Measurements from ENCODE around the gene CTBP2.

The CTBP2 gene

GRCh38 chr10:125079091-125079600 lies 81.2 kb downstream of the CTBP2 start:
- Histone ChIP-seq H2BK12ac (ENCODE audit: low read length) (no peak overlapping the region), H2BK15ac (ENCODE audit: low read length) (no peak overlapping the region), H3K79me1 (ENCODE audit: low read depth, low read length) (peaks cover 11% of the 10 kb centered on the region), H4K91ac (ENCODE audit: low read depth, low read length, poor library complexity) (no peak overlapping the region), H2BK5ac (ENCODE audit: low read length) (no peak overlapping the region), H2AFZ (ENCODE audit: low read length) (no peak overlapping the region), H3K23ac (ENCODE audit: low read depth, low read length, poor library complexity) (no peak overlapping the region), H3K18ac (ENCODE audit: low read length) (no peak overlapping the region), H3K4me1 (ENCODE audit: control insufficient read depth in 2 of 2, insufficient read depth in 1 of 2, low read depth in 1 of 2, low read length in 2 of 2) (peaks cover 2% of the 10 kb centered on the region in 2 donors), H3K4ac (ENCODE audit: low read length) (no peak overlapping the region), H2BK120ac (ENCODE audit: low read depth, low read length) (no peak overlapping the region), H2AK5ac (ENCODE audit: low read depth, low read length) (no peak overlapping the region), H3K9ac (ENCODE audit: low read depth, low read length, poor library complexity) (no peak overlapping the region), H3K4me3 (ENCODE audit: low read length in 2 of 2) (no peak overlapping the region), H3K9me3 (replicated peaks in 1 of 2; ENCODE audit: control insufficient read depth in 2 of 2, insufficient read depth in 1 of 2, low read depth in 1 of 2, low read length in 2 of 2) (no peaks in the 10 kb centered on the region), H3K4me2 (ENCODE audit: insufficient read depth, low read length, poor library complexity, severe bottlenecking) (no peak overlapping the region), H3K27me3 (ENCODE audit: control insufficient read depth in 3 of 3, insufficient read depth in 3 of 3, low read depth in 1 of 3, low read length in 3 of 3) (no peaks in the 10 kb centered on the region), H3K27ac (replicated peaks; ENCODE audit: low read length) (no peak overlapping the region), H4K8ac (ENCODE audit: low read depth, low read length) (no peak overlapping the region), H3K14ac (ENCODE audit: low read length) (no peak overlapping the region), H3K36me3 (replicated peaks in 1 of 2; ENCODE audit: control insufficient read depth in 2 of 2, insufficient read depth in 2 of 2, low read length in 2 of 2) (peaks cover 8 to 82% of the 10 kb centered on the region in 2 donors)
- WGBS, 2 donors (ENCODE audit: extremely low coverage in 2 of 2, insufficient read length in 2 of 2, insufficient replicate concordance in 1 of 2): no CpG with 5 or more reads among the region's 14 CpGs
- no peak for DNase-seq (ENCODE audit: low spot score)

DNA sequence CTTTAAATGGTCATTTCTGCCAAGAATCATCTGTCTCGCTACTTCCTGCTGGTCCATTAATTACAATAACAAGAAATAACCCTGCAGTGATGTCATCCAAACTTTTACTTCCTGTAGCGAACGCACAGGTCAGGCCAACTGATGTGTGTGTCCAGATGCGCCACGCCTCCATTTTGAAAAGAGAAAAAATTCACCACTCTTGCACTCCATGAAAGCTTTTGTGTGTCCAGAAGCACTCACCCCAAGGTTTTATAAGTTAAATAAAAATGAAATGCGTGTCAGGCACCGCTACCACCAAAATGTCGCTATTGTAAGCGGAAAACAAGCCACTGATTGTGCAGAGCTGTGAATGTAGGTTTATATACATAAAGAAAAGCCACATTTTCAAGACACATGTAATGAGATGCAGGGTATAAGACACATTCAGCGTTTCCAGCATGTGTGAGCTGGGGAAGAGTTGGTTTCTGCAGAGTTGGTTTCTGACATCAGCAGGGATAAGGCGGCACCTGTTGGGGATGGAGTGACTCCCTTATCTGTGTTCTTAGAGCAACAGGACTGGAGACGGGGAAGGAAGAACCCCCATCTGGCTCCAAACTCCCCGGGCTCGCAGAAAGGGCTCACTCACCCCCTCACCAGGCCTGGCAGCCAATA lies 83.3 kb downstream of the CTBP2 start:
- Histone ChIP-seq H3K27ac (replicated peaks; ENCODE audit: low read length) (no peak overlapping the region), H4K8ac (ENCODE audit: low read depth, low read length) (no peak overlapping the region), H3K14ac (ENCODE audit: low read length) (no peak overlapping the region), H2BK5ac (ENCODE audit: low read length) (no peak overlapping the region), H2AK5ac (ENCODE audit: low read depth, low read length) (no peak overlapping the region), H3K9ac (ENCODE audit: low read depth, low read length, poor library complexity) (no peak overlapping the region), H3K18ac (ENCODE audit: low read length) (no peak overlapping the region), H3K4me3 (ENCODE audit: low read length in 2 of 2) (no peak overlapping the region), H4K91ac (ENCODE audit: low read depth, low read length, poor library complexity) (no peak overlapping the region), H3K23ac (ENCODE audit: low read depth, low read length, poor library complexity) (no peak overlapping the region), H3K79me1 (ENCODE audit: low read depth, low read length) (peaks cover 15% of the 10 kb centered on the region), H3K36me3 (replicated peaks in 1 of 2; ENCODE audit: control insufficient read depth in 2 of 2, insufficient read depth in 2 of 2, low read length in 2 of 2) (peaks cover 10 to 82% of the 10 kb centered on the region in 2 donors), H3K27me3 (ENCODE audit: control insufficient read depth in 3 of 3, insufficient read depth in 3 of 3, low read depth in 1 of 3, low read length in 3 of 3) (no peaks in the 10 kb centered on the region), H2BK15ac (ENCODE audit: low read length) (no peak overlapping the region), H2BK120ac (ENCODE audit: low read depth, low read length) (no peak overlapping the region), H2BK12ac (ENCODE audit: low read length) (no peak overlapping the region), H3K4me2 (ENCODE audit: insufficient read depth, low read length, poor library complexity, severe bottlenecking) (no peak overlapping the region), H3K4ac (ENCODE audit: low read length) (no peak overlapping the region), H2AFZ (ENCODE audit: low read length) (no peak overlapping the region), H3K4me1 (ENCODE audit: control insufficient read depth in 2 of 2, insufficient read depth in 1 of 2, low read depth in 1 of 2, low read length in 2 of 2) (peaks cover 0 to 2% of the 10 kb centered on the region in 2 donors), H3K9me3 (replicated peaks in 1 of 2; ENCODE audit: control insufficient read depth in 2 of 2, insufficient read depth in 1 of 2, low read depth in 1 of 2, low read length in 2 of 2) (no peaks in the 10 kb centered on the region)
- WGBS, 2 donors (ENCODE audit: extremely low coverage in 2 of 2, insufficient read length in 2 of 2, insufficient replicate concordance in 1 of 2): no CpG with 5 or more reads among the region's 14 CpGs
- DNase-seq (ENCODE audit: low spot score): no peak

DNA sequence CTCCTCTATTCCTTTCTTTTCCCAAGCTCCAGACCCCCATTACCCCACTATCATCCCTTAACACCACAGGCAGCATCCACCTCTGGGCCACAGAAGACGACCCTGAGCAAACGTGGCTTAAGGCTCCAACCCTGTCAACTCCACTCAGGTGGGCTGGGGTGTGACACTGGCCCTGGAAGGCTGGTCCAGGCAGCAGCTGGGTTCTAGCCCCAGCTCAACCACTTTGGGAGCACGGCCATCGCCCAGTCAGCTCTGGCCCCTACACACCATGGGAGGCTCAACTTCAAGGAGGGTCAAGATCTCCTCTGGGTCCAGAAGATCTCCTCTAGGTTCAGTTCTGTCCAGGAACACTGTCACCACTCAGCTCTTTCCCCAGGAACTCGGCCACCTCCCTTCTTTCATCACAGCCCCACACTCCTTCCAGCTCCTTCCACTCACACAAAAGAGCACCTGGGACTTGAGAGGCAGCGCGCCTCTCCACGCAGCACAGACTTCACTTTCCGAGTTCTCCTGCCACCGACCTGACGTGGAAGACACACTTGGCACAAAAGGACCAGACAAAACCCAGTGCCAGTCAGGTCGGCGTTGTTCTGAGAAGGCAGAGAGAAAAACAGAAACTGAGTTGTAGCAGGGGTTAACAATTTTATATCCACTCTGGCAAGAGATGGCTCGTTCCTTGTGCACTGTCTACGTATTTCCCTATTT lies 84.1 kb downstream of the CTBP2 start:
- Histone ChIP-seq H3K18ac (ENCODE audit: low read length) (no peak overlapping the region), H3K9ac (ENCODE audit: low read depth, low read length, poor library complexity) (no peak overlapping the region), H3K4me1 (ENCODE audit: control insufficient read depth in 2 of 2, insufficient read depth in 1 of 2, low read depth in 1 of 2, low read length in 2 of 2) (peaks cover 0 to 2% of the 10 kb centered on the region in 2 donors), H2BK12ac (ENCODE audit: low read length) (no peak overlapping the region), H3K27me3 (ENCODE audit: control insufficient read depth in 3 of 3, insufficient read depth in 3 of 3, low read depth in 1 of 3, low read length in 3 of 3) (no peaks in the 10 kb centered on the region), H3K4ac (ENCODE audit: low read length) (no peak overlapping the region), H4K91ac (ENCODE audit: low read depth, low read length, poor library complexity) (no peak overlapping the region), H2AFZ (ENCODE audit: low read length) (no peak overlapping the region), H3K14ac (ENCODE audit: low read length) (peak overlapping the region; percentile 32), H3K4me2 (ENCODE audit: insufficient read depth, low read length, poor library complexity, severe bottlenecking) (no peak overlapping the region), H2AK5ac (ENCODE audit: low read depth, low read length) (no peak overlapping the region), H3K27ac (replicated peaks; ENCODE audit: low read length) (no peak overlapping the region), H3K36me3 (replicated peaks in 1 of 2; ENCODE audit: control insufficient read depth in 2 of 2, insufficient read depth in 2 of 2, low read length in 2 of 2) (peaks cover 8 to 83% of the 10 kb centered on the region in 2 donors), H3K23ac (ENCODE audit: low read depth, low read length, poor library complexity) (peak overlapping the region; percentile 81), H4K8ac (ENCODE audit: low read depth, low read length) (no peak overlapping the region), H2BK15ac (ENCODE audit: low read length) (no peak overlapping the region), H2BK120ac (ENCODE audit: low read depth, low read length) (no peak overlapping the region), H2BK5ac (ENCODE audit: low read length) (no peak overlapping the region), H3K79me1 (ENCODE audit: low read depth, low read length) (peaks cover 14% of the 10 kb centered on the region), H3K9me3 (replicated peaks in 1 of 2; ENCODE audit: control insufficient read depth in 2 of 2, insufficient read depth in 1 of 2, low read depth in 1 of 2, low read length in 2 of 2) (no peaks in the 10 kb centered on the region), H3K4me3 (ENCODE audit: low read length in 2 of 2) (no peak overlapping the region)
- no peak for DNase-seq (ENCODE audit: low spot score)
- no CpG with 5 or more reads among the region's 15 CpGs for WGBS, 2 donors (ENCODE audit: extremely low coverage in 2 of 2, insufficient read length in 2 of 2, insufficient replicate concordance in 1 of 2)

DNA sequence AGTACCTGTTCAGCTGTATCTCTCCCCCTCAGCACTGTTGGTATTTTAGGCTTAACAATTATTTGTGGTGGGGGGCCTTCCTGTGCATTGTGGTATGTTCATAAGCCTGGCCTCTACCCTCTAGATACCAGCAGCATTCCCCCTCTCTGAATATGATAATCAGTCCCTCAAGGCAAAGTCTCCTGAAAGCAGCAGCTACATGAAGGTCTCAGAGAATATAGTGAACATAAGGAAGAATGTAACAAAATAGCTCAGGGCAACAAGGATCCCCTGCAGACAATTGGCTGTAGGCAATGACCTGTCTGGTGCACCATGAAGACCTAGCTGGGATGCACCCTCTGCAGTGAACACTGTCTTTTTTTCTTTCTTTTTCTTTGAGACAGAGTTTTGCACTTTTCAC lies 86.4 kb downstream of the CTBP2 start:
- Histone ChIP-seq H2AFZ (ENCODE audit: low read length) (no peak overlapping the region), H3K27ac (replicated peaks; ENCODE audit: low read length) (no peak overlapping the region), H3K14ac (ENCODE audit: low read length) (no peak overlapping the region), H2BK15ac (ENCODE audit: low read length) (no peak overlapping the region), H3K4me1 (ENCODE audit: control insufficient read depth in 2 of 2, insufficient read depth in 1 of 2, low read depth in 1 of 2, low read length in 2 of 2) (peaks cover 0 to 2% of the 10 kb centered on the region in 2 donors), H3K79me1 (ENCODE audit: low read depth, low read length) (peaks cover 16% of the 10 kb centered on the region), H3K27me3 (ENCODE audit: control insufficient read depth in 3 of 3, insufficient read depth in 3 of 3, low read depth in 1 of 3, low read length in 3 of 3) (no peaks in the 10 kb centered on the region), H4K91ac (ENCODE audit: low read depth, low read length, poor library complexity) (no peak overlapping the region), H3K23ac (ENCODE audit: low read depth, low read length, poor library complexity) (no peak overlapping the region), H2AK5ac (ENCODE audit: low read depth, low read length) (no peak overlapping the region), H4K8ac (ENCODE audit: low read depth, low read length) (no peak overlapping the region), H3K4ac (ENCODE audit: low read length) (no peak overlapping the region), H2BK120ac (ENCODE audit: low read depth, low read length) (no peak overlapping the region), H3K4me2 (ENCODE audit: insufficient read depth, low read length, poor library complexity, severe bottlenecking) (no peak overlapping the region), H3K9ac (ENCODE audit: low read depth, low read length, poor library complexity) (no peak overlapping the region), H3K36me3 (replicated peaks in 1 of 2; ENCODE audit: control insufficient read depth in 2 of 2, insufficient read depth in 2 of 2, low read length in 2 of 2) (peaks cover 3 to 68% of the 10 kb centered on the region in 2 donors), H3K4me3 (ENCODE audit: low read length in 2 of 2) (no peak overlapping the region), H3K18ac (ENCODE audit: low read length) (no peak overlapping the region), H2BK12ac (ENCODE audit: low read length) (no peak overlapping the region), H3K9me3 (replicated peaks in 1 of 2; ENCODE audit: control insufficient read depth in 2 of 2, insufficient read depth in 1 of 2, low read depth in 1 of 2, low read length in 2 of 2) (no peaks in the 10 kb centered on the region), H2BK5ac (ENCODE audit: low read length) (no peak overlapping the region)
- no peak for DNase-seq (ENCODE audit: low spot score)
